Astrocyte of the hippocampus (primary cell): Measurements from ENCODE around the gene ASIC4.

Experiments
- DNase-seq: peaks from one replicate; pipeline ENCODE4 v3.0.0; 2011; ENCODE audit warnings: low read depth, low spot score

Gene ASIC4

DNA sequence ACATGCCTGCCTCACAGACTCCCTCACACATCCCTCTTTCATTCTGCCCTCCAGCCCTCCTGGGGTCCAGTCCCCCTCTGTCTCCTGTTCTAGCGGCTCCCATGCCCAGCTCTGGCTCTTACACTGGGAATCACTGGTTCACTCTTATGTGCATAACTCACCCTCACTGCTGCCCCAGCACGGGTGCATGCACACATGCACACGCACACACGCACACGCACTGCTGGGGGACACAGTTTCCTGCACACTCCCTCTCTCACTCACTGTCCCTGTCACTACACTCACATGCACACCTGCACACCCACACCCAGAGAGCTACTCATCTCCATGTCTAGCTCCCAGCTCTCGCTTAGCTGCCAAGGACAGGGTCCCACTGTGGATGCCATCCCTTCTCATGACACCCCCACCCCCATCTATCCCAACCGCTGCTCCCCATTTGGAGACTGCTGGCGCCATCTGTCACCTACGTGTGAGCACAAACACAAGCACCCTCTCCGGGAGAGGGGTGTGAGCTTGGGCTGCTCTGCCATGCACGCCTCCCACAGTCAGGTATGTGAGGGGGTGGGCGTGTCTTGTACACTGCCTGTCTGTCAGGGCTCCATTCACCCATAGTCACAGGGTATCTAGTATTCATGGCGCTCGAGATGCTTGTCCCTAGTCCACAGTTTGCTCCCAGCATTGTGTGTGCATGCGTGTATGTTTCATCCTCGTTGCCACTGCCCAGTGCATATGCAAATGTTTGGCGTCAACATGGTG, 1.8 kb downstream of the ASIC4 start:
- no peak for DNase-seq

- no peak for DNase-seq
Measured at GRCh38 chr2:219516888-219517287, 2.6 kb downstream of the ASIC4 start.

- no peak for DNase-seq
Measured at GRCh38 chr2:219517954-219518778, 3.9 kb downstream of the ASIC4 start.

DNA sequence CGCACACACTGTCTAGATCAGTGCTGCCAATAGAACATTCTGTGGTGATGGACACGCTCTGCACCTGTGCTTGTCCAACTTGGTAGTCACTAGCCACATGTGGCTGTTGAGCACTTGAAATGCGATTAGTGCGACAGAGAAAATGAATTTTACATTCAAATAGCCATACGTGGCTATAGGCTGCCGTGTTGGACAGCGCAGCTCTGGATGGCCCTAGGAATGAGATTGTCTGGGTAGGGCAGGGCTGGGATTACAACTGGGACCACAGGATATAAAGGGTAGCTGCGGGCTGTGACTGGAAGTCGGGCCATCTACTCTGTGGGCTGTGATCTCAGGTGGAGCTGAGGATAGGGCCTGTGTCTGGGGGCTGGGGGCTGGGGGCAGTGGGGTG, 5.2 kb downstream of the ASIC4 start:
- no peak for DNase-seq

GRCh38 chr2:219520079-219520478, 5.8 kb downstream of the ASIC4 start:
- no peak for DNase-seq

- DNase-seq, result peak; percentile 80
Measured at GRCh38 chr2:219521066-219521880, 7.0 kb downstream of the ASIC4 start.

- DNase-seq, result peak; percentile 74
Measured at GRCh38 chr2:219522111-219523030, 8.1 kb downstream of the ASIC4 start.

- DNase-seq, result peak; percentile 18
Measured at GRCh38 chr2:219523031-219523671, 8.9 kb downstream of the ASIC4 start.

DNA sequence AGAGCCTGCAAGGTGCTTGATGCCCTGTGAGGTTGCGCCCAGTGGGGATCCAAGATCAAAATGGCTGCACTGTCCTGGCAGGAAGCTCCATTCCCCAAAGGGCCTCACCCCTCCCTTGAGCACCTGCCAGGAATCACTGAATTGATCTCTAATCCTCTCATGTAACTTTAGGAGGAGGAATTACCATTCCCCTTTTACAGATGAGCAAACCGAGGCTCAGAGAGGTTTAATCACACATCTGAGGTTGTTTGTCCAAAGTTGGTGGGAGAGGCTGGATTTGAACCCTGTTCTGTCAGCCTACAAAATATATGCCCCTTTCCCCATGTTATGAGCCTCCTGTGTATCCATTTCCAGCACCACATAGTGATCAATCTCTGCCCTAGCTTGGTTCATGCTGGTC, 10.5 kb downstream of the ASIC4 start:
- DNase-seq, result no peak

DNA sequence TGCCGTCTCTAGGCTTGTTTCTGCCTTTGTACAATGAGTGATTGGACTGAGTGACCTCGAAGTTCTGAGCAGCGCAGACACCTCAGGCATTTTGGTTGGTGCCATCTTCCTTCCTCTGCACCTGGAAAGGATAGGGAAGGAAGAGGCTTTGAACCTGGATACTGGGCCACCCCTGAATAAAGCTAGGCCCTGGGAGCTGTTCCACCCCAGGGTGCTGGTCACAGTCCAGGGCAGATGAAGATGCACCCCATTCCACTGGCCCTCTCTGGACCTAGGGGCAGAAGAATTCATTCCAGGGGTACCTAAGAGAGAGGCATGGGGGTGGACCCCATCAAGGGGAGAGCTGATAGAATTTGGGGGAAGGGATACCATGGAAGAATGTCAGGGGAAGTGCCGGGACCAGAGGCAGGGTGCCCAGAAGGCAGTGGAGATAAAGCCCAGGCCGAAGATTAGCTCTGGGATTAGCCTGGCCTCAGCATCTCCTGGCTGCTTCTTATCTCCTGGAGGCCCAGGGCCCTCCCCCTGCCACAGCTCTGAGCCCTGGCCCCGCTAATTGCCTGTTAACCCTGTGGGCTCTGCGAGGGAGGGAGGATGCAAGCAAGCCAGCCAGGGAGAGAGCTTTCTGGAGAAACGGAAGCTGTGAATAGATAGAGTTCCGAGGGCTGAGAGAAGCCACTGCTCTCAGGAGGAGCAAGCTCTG, 11.4 kb downstream of the ASIC4 start:
- peak; percentile 39 for DNase-seq

- DNase-seq, result no peak
Measured at GRCh38 chr2:219526320-219527075, 12.2 kb downstream of the ASIC4 start.

DNA sequence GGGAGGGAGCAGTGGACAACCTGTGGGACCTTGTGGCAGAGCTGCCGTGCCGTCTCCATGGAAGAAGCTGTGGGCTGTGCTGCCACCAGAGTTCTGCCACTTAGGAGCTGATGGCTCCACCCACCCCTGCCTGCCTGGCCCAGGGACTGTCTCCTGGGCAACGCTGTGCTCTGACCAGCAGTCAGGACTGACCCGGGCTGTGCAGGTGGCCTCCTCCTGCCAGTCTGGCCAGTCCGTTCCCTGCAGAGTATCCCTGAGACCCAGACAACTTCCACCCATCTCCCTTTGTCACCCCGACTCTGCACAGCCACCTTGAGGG, 12.8 kb downstream of the ASIC4 start:
- DNase-seq, result no peak

- DNase-seq, result no peak
Measured at GRCh38 chr2:219527472-219527871, 13.2 kb downstream of the ASIC4 start.

DNA sequence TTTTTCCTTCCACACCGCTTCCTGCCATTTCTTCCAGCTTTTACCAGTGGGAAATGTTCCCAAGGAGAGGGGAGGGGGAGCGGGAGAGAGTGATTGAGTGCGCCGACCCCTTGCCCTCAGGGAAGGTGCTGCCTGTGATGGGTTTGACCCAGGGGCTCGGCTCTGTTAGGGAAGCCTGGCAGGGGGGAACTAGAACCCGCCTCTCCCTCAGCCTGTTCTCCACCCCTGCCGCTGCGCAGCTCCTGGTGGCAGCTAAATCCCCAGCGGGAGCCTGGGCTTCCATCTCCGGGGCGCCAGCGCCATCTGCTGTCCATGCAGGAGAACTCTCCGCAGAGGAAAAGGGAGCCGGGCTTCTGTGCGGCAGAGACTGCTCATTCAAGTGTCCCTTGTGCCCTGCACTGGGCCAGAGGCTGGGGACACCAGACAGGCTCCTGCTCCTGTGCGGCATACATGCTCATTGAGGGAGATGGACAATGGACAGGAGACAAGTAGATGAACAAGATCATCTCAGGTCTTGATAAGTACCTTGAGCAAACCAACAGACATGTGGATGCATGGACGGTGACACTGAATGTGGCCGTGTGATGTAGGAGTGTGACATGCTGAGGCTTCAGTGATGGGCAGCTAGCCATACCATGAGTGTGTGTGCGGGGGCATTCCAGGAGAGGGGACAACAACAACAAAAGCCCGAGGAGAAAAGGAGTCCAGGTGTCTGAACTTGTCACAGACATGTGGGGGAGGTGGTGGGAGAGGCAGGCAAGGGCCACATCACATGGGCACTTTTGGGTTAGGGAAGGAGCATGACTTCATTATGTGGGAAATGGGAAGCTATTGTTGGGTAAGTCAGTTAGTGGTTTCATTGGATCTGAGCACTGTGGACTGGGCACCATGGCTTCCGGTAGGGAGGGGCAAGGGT, 16.0 kb downstream of the ASIC4 start:
- peak; percentile 93 for DNase-seq

- no peak for DNase-seq
Measured at GRCh38 chr2:219531639-219532377, 17.5 kb downstream of the ASIC4 start.

GRCh38 chr2:219532378-219532649, 18.0 kb downstream of the ASIC4 start:
- no peak for DNase-seq

DNA sequence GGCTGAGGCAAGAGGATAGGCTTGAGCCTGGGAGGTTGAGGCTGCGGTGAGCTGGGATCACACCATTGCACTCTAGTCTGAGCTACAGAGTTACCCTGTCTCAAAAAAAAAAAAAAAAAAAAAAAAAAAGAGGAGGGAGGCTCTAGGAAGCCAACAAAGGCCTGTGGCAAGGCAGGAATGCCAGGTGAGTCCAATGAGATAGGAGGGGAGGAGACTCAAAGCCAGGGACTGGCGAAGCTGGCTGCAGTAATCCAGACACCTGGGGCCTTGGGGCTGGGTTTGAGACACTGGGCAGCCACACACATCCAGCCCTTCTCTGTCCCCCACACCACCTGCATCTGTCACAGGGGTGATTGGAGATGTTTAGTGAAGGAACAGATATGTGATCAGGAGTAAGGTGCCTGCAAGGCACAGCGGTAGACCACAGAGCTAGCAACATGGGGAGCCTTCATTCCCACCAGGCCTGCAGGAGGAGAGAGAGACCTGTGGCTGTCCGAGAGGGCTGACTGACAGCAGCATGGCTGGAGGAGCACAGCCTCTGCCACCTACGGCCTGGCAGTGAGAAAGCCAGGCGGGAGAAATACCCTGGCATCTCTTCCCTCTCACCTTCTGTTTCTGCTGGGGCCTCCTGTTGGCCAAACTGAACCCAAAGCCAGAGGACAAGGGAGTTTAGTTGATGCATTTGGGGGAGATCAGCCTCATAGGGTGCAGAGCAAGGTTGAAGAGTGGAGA, 19.8 kb downstream of the ASIC4 start:
- no peak for DNase-seq
